CD1c-positive myeloid dendritic cell (primary cell): ENCODE data around the gene CXCL14.

Source experiments
- DNase-seq: peaks from one replicate; pipeline ENCODE4 v3.0.0-alpha.2; 2016; ENCODE audit errors: extremely low spot score

The CXCL14 gene

DNA sequence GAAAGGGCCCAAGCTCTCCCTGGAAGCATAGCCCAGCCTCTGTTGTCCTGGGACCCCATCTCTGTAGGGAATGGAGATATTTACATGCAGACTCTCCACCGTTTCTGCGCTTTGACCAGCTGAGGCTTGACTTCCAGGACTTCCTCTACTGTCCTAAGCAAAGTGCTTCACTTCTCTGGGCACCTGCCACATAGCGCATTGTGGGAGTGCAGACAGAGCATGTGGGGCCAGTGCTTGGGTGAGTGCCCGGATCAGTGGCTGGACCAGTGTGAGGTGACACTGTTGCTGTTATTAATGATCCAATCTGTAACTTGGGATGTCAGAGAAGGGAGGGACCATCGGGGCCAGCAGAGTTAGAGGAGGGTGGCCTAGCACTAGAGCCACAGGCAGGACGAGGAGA lies 10.5 kb downstream of the CXCL14 start:
- DNase-seq, result no peak

DNA sequence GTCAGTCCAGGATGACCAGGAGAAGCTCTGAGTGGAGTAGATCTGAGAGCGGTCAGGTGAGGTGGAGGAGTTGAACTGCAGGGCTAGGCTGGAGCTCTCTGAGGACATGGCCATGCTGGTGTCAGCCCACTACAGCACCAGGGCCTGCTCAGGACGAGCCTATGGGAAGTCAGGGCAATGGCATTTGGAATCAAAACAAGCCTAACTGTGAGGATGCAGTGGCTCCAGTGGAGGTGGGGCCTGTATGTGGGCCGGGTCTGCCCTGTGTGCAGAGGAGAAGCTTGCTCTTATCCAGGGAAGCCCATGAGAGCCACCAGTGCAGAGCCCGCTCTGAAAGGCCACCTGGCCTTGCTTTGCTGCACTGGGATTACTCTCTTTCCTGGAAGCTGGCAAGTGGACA lies 11.1 kb downstream of the CXCL14 start:
- no peak for DNase-seq

DNA sequence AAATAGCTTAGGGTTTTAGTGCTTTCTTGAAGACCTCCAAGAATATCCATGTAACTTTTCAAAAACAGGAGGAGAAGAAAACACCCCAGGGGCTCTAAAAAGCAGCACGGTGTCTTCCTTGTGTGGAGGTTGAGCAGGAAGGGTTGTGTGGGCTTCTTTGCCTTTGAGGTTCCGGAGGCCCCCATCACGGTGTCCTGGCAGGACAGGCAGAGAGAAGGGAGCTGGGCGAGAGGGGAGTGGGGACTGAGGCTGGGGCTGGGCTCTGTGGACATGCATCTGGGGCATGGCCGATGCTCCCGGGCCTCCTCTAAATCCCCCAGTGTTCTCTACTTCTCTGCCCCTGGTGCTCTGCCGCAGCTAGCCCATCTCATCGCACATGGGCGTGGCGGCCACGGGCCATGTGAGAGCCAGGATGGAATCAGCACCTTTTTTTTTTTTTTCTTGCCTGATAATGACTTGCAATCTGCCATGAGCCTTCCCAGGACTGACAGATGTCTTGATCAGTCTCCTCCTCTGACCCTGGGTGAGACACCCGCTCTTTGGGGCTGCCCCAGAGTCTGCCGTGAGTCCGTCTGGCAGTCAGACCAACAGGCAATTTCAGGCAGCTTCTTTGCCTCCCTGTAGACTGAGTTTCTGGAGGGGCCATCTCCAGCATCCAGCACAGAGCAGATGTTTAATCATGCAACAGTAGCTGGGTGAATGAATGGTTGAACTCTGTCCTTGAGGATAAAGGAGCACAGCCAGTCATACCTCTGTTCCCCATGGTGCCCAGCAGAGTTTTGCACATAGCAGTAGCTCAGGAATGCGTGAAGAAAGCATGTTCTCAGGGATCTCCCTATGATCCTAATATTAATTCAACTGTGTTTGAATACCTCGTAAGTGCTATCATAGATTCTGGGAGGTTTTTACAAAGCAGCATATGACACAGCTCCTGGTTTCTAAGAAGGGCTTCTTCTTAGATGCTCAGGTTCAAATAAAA lies 12.1 kb downstream of the CXCL14 start:
- DNase-seq, result no peak

DNA sequence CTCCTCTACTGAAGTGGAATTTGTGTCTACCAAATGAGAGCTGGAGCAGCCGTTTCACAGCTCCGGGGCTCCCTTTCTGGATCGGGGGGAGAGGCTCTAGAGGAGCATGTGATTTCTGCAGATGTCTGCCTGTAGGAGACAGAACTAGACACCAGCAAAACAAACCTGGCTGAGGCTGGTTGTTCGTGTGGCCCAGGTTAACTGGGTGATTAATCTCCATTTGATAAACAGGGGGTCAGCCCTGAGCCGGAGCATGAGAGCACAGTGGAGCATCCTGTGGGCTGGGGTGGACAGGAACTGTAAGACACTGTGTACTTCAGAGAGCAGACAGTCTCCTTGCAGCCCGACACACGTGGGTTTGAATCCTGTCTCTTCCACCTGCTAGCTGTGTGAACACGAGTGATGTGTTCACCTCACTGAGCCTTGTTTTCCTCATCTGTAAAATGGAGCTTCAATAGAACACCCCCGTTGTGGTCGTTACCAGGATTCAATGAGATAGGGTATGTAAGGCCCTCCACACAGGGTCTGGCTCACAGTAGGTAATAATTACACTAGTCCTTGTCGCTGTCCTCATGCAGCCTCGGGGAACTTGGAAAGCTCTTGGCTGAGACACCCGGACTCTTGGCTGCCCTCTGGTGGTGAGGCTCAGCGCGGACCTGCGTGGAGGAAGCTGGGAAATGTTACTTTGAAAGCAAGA lies 12.9 kb downstream of the CXCL14 start:
- peak; percentile 80 for DNase-seq

DNA sequence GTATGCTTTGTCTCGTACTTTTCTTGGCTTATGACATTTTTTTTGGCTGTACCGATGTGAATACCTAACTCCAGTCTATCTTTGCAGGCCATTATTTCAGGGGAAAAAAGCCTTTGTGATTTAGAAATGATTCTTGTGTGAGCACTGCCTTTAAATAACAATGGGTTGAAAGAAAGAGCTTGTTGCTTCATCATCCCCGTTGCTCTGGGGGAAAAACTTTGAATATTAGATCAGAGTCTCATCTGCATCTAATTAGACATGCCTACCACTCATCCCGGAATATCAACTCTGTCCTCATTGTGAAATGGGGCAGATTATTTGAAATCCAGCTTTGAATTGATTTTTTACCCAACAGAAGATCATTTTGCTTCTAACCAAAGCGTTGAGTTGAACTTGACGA lies 13.5 kb downstream of the CXCL14 start:
- no peak for DNase-seq

DNA sequence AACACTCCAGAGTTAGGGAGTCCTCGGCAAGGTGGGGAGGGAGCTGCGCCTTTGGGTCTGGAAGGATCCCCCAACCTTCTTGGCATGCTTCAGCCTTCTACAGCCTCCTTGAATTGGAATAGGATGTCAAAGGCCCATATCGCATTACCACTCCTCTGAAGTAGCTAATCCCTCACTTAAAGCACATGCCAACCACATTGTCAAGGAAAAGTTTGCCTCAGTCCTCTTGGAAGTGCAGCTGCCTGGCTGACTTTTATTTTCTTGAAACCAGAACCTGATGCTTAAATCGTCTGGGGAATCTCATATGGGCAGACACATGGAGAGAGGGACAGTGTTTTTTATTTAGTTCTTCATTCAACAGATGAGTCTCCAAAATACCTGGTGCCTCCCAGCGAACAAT lies 14.5 kb downstream of the CXCL14 start:
- DNase-seq, result no peak

DNA sequence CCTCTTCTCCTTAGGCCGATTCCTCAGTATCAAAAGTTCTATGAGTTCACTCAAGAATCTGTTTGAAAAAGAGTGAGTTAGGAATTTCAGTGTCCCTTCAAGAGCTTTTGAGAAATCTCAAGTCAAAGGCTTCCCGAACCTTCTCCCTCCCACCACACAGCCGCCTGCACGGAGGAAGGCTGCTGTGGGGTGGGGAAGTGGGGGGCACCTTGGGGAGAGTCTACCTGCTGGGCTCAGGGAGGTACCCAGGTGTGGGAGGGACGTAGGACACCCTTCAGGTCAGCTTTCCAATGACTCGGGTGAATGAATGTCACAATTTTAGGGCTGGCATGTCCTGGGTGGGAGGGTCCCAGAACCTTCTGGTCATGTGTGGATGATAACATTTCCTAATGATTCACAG lies 17.5 kb downstream of the CXCL14 start:
- no peak for DNase-seq

DNA sequence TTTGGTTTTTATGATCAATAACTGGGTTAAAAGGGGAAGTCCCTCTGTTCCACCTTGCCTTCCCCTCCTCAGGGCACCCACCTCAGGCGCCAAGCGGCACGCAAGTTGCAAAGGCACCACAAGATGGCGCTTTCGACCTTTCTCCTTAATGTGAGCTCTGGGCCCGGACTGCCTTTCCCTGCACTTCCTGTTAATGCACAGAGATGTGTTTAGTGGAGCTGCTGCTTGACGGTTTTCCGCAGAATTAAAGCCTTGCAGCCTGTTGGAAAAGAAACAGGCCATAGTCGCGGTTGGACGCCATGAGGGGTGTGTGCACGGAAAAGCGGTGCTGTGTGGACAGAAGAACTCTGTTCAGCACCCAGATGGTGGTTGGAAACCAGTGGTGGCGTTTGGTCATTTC lies 17.9 kb downstream of the CXCL14 start:
- DNase-seq, result peak; percentile 92

DNA sequence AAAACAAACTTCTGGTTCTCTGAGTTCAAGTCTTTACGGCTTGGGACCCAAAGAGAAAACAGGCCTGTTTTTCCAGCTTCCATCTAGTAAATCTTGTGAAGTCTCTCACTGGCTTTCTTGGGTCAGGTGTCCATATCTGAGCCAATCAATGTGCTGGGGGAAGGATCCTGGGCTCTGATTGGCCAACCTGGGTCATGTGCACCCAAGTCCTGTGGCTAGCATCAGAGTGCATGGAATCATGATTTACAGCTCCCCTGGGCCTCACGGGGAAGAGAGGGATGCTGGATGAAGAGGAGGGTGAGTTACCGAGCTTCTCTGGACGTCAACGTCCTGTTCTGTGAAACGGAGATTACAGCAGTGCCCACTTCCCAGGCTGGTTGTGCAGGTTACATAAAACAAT lies 19.4 kb downstream of the CXCL14 start:
- DNase-seq, result no peak

DNA sequence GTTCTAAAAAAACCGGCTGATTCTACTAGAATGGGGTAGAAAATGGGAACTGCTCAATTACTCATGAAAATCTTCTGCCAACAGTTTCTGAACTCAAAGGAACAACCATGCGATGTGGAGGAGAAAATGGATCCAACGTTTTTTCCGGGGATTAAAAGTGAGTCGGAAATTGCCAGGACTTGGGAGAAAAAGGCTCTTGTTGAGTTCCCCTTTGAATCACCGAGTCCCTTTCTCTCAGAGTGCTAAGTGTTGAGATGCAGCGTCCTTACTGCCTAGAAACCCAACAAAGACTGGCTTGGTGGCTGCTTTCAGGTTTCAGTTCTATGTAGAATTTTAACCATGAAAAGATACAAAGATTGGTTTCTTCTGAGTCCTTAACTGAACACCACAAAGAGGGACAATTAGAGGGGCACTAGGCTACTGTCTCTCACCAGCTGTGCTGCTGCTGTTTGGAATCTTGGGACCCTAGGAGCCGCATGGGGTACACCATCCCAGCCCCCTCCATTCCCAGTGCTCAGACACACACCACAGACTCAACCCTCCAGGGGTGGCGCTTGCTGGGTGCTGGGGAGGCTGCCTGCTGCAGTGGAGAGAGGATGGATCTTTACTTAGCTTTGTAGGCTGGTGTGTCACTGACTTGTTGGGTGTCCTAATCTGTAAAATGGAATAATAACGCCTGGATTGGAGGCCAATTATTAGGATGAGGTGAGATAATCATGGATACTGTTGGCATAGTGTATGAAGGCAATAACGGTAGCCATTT lies 21.5 kb downstream of the CXCL14 start:
- DNase-seq, result no peak

DNA sequence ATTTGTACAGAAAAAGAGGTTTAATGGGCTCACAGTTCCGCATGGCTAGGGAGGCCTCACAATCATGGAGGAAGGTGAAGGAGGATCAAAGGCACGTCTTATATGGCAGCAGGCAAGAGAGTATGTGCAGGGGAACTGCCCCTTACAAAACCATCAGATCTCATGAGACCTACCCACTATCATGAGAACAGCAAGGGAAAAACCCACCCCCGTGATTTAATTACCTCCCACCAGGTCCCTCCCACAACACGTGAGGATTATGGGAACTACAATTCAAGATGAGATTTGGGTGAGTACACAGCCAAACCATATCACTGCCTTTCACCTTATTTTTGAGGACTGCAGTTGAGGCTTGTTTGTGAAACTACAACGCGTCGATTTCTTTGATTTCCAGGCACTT lies 22.2 kb downstream of the CXCL14 start:
- DNase-seq, result no peak

DNA sequence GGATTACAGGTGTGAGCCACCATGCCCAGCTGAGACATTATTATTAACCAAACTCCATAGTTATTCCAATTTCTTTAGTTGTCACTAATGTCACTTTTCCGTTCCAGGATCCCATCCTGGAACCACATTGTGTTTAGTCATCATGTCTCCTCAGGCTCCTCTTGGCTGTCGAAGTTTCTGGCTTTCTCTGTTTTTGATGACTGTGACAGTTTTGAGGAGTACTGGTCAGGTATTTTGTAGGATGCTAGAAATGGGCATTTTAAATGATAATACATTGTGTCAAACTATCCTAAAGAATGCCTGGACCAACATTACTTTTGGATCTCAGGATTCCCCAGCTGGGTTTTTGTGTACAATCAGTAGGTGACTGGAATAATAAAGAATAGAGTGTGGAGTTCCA lies 23.3 kb downstream of the CXCL14 start:
- no peak for DNase-seq

DNA sequence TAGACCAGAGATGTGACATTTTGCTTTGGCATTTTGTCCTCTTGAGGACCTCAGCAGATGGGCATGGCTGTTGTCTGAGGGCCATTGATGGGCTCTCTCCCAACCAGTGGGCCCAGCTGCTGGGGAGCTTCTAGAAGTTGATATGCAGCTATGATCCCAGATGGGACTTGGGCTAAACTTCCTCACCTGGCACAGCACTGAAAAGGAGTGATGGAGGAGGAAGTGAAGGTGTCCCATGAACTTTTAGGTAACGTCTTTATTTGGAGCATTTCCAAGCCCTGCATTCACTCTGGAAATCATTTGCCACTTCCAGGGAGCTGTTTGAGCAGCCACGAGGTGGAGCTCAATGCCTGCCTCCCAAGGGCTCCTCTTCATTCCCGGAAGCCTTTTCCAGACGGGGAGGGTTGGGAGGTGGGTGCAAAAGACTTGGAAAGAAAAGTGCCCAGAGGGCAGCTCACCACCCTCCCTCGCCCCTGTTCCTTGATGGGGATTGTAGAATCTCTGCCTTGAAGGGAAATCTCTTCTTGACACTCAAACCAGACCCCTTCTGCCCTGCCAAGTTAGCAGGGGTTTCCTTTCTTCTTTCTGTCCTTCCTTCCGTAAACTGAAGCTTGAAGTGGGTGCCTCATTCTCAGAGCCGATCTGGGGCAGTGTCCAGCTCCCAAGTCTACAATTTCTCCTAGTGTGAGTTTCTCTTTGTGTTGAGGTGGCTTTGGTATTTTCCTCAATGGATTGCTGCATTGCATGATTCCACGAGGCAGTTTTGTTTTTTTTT lies 24.9 kb downstream of the CXCL14 start:
- no peak for DNase-seq

DNA sequence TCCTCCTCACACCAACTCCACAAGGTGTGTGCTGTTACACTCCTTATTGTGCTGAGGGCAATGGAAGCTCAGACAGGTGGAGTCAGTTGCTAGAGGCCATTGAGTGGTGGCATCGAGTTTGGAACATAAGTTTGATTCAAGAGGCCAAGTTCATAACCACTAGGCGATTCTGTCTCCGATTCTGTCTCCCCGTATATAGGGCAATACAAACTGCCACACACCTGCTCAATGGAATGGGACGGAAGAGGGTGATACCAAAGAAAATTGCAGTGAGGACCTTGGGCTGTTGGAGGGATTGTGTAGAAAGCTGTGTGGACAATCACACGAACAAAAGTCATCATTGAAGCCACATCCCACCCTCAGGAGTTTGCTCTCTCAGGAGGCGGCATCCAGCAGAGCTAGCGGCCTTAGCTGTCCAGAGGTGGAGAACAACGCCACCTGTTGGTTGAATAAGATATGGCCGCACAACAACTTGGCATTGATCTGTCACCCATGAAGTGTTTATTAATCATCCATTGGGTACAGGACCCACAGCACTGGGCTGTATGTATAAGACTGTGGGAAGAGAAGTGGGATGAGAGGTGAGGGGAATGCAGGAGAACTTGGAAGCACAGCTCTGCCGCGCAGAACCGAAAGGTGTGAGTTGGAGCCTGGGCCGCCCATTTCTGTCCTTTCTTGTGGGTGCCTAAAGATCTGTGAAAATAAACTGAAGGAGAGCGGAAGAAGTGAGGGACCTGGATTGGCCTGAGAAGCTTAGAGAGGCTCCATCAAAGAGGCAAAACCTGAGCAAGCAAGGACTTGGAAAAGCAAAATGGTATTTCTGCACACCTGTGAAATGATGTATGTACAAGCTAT lies 27.0 kb downstream of the CXCL14 start:
- peak; percentile 85 for DNase-seq

DNA sequence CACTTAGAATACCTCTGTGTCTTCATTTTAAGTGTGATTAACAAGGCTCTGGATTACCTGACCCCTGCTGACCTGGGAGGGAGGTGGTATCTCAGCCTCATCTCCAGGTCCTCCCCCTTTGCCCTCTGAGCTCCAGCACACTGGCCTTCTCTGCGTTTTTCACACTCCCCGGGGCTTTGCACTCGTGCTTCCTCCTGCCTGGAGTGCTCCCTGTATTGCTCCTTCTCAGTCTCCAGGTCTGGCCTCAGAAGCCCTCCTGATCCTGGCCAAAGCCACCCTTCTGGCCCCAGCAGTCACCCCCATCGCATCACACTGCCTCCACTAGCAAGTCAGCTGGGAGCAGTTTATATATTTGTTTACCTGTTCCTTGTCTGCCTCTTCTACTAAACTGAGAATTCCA lies 29.4 kb downstream of the CXCL14 start:
- DNase-seq, result no peak

DNA sequence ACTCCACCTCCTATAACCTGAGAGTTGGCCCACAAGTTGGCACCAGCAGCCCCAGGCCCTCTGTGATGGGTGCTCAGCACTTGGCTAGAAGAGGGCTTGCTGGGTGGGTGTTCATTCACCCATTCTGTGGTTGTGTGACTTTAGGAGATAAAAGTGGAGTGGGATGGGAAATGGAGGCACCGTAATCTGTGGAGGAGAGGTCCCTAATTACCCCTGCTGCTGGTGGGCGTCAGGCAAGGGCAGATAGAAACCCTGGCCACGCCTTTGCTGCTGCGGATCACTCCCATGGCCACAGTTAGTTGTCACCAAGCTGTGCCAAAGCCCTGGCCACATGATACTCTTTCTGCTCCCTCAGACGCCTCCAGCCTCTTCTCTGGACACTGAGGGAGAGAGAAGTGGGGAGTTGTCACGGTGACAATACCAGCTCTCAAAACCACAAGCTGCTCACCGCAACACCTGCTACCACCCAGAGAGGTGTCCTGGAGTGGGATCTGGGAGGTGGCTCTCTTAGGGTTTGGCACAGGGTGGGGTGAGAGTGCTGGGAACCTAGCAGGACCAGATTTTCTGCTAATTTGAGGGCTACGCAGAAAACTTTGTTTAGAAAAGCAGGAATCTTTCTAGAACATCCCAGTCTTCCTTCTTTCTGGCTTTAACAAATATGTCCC lies 31.1 kb downstream of the CXCL14 start:
- no peak for DNase-seq

DNA sequence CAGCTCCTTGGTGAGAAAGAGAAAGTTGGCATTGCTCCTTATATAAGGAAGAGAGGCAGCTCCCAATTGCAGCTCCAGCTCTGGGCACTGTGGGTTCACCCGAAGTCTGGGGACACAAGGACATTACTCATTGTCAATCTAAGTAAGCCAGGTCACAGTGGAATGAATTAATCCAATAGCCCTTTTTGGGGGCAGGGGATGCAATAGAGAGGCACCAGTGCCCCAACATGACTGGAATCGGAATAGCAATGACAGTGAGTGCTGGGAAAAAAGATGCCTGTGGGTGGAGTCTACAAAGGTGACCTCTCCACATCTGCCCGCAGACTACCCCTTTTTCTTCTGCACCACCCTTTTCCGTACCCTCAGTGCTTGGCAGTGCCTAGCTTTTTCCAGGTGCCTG lies 31.9 kb downstream of the CXCL14 start:
- no peak for DNase-seq

DNA sequence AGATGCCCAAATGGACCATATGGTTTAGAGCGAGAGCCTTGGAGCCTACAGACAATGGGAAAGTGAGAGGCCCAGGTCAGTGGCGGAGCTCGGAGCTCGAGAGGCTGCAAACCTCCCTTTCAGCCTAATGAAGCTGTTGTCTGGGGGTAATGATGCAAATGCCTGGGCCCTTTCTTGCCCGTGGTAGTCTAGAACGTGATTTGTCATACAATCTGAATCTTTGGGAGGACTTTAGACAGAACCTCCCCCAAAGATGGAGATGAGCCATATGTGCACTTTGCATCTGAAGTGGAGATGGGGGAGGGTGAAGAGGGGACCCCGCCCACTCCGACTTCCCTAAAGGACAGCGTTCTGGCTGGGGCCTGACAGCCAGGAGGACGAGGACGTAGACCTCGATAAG lies 32.7 kb downstream of the CXCL14 start:
- no peak for DNase-seq

DNA sequence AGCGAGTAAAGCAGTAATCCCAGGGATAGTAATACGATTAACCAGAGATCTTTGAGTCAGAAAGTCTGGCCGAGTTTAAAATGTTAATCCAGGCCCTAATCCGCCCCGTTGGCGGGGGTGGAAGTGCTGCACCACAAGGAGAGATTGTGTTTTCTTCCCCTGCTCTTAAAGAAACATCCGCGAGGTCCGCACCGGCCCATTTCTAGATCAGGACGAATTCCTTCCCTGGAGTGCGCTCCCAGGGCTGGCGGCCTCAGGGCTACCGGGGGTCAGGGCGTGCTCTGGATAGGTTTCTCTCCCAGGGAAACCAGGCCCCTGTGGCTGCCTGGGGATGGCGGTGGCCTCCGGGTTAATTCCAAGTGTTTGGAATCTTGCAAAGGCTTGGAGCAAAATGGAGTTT lies 33.7 kb downstream of the CXCL14 start:
- DNase-seq, result no peak
